WTC11 (cell line): ENCODE measurements around the gene DACT1. TPM values are rescaled to one million over a fixed set of nuclear protein-coding genes. Genes with fewer than 3 reads are reported as not detected.

Source experiments
- ATAC-seq: fragments of 200-7000 bp; cut with Tn5 transposase; 2 replicates; pipeline ENCODE4 v1.10.0; 2021; ENCODE audit warnings: mild to moderate bottlenecking, moderate library complexity
- CTCF ChIA-PET: fragments of 300-600 bp; sonication (Branson Sonifier 250); formaldehyde crosslinking; loops from one replicate; lab custom pipeline; 2021; ENCODE audit warnings: antibody characterized with exemption; lab: Charles Lee
- POLR2A ChIA-PET: fragments of 350-600 bp; sonication (Branson Sonifier 250); formaldehyde crosslinking; loops from one replicate; lab custom pipeline; 2021; ENCODE audit warnings: antibody characterized with exemption; lab: Charles Lee
- DNase-seq: peaks from one replicate; pipeline ENCODE4 v3.0.0; 2021; ENCODE audit warnings: low spot score
- H3K27ac Mint-ChIP-seq: 2 replicates; pipeline ENCODE4 v1.8.0; 2021; ENCODE audit warnings: mixed read lengths
- H3K27me3 Mint-ChIP-seq: 2 replicates; pipeline ENCODE4 v1.8.0; 2021; ENCODE audit warnings: low read depth, mild to moderate bottlenecking, moderate library complexity, mixed read lengths
- H3K36me3 Mint-ChIP-seq: 2 replicates; pipeline ENCODE4 v1.8.0; 2021; ENCODE audit warnings: mixed read lengths
- H3K4me1 Mint-ChIP-seq: 2 replicates; pipeline ENCODE4 v1.8.0; 2022; ENCODE audit warnings: mixed read lengths
- H3K4me3 Mint-ChIP-seq: 2 replicates; pipeline ENCODE4 v1.8.0; 2021; ENCODE audit warnings: mild to moderate bottlenecking, moderate library complexity, mixed read lengths
- H3K9me3 Mint-ChIP-seq: 2 replicates; pipeline ENCODE4 v1.8.0; 2021; ENCODE audit warnings: mixed read lengths
- ATF1 ChIP-seq: sonication (generic); formaldehyde crosslinking; IDR thresholded peaks from 2 replicates; pipeline ENCODE4 v1.8.1; 2023; ENCODE audit warnings: mild to moderate bottlenecking, moderate library complexity, missing genetic modification reagents
- ATF6 ChIP-seq: sonication (generic); formaldehyde crosslinking; IDR thresholded peaks from 2 replicates; pipeline ENCODE4 v1.8.1; 2023; ENCODE audit warnings: mild to moderate bottlenecking, missing genetic modification reagents
- CDX4 ChIP-seq: fragments of 250-450 bp; sonication (Bioruptor Pico); IDR thresholded peaks from 2 replicates; pipeline ENCODE4 v1.9.0; 2021; ENCODE audit warnings: moderate library complexity, mild to moderate bottlenecking, inconsistent platforms, borderline replicate concordance
- CREM ChIP-seq: sonication (generic); formaldehyde crosslinking; IDR thresholded peaks from 2 replicates; pipeline ENCODE4 v1.8.1; 2022; ENCODE audit warnings: mild to moderate bottlenecking, missing genetic modification reagents, moderate library complexity
- E2F5 ChIP-seq: sonication (generic); formaldehyde crosslinking; IDR thresholded peaks from 2 replicates; pipeline ENCODE4 v1.8.1; 2022; ENCODE audit warnings: mild to moderate bottlenecking, moderate library complexity, missing genetic modification reagents
- EMX1 ChIP-seq: fragments of 250-450 bp; sonication (Bioruptor Pico); IDR thresholded peaks from 2 replicates; pipeline ENCODE4 v1.8.0; 2021; ENCODE audit warnings: mild to moderate bottlenecking
- GTF2I ChIP-seq: fragments of 250-450 bp; sonication (Bioruptor Pico); conservative IDR thresholded peaks from 2 replicates; pipeline ENCODE4 v1.4.0; 2021; ENCODE audit warnings: mild to moderate bottlenecking
- HMGXB4 ChIP-seq: sonication (generic); formaldehyde crosslinking; IDR thresholded peaks from 2 replicates; pipeline ENCODE4 v1.8.1; 2023; ENCODE audit warnings: mild to moderate bottlenecking, moderate library complexity, missing genetic modification reagents
- IRF1 ChIP-seq: sonication (generic); formaldehyde crosslinking; IDR thresholded peaks from 2 replicates; pipeline ENCODE4 v1.8.0; 2023; ENCODE audit warnings: missing genetic modification reagents
- JUN ChIP-seq: sonication (generic); formaldehyde crosslinking; IDR thresholded peaks from 2 replicates; pipeline ENCODE4 v1.8.0; 2023; ENCODE audit warnings: mild to moderate bottlenecking, missing genetic modification reagents
- MAX ChIP-seq: sonication (generic); formaldehyde crosslinking; IDR thresholded peaks from 2 replicates; pipeline ENCODE4 v1.8.0; 2022; ENCODE audit warnings: mild to moderate bottlenecking, missing genetic modification reagents
- NFE2L1 ChIP-seq: sonication (generic); formaldehyde crosslinking; IDR thresholded peaks from 2 replicates; pipeline ENCODE4 v1.8.1; 2023; ENCODE audit warnings: missing genetic modification reagents
- PRRX2 ChIP-seq: fragments of 250-450 bp; sonication (Bioruptor Pico); IDR thresholded peaks from 2 replicates; pipeline ENCODE4 v1.8.0; 2021; ENCODE audit warnings: mild to moderate bottlenecking
- RORB ChIP-seq: fragments of 250-450 bp; sonication (Bioruptor Pico); IDR thresholded peaks from 2 replicates; pipeline ENCODE4 v1.9.0; 2021; ENCODE audit warnings: mild to moderate bottlenecking
- SMAD3 ChIP-seq: sonication (generic); formaldehyde crosslinking; IDR thresholded peaks from 2 replicates; pipeline ENCODE4 v1.8.0; 2022; ENCODE audit warnings: missing genetic modification reagents, mild to moderate bottlenecking, borderline replicate concordance
- TEAD1 ChIP-seq: sonication (generic); formaldehyde crosslinking; IDR thresholded peaks from 2 replicates; pipeline ENCODE4 v1.8.0; 2022; ENCODE audit warnings: mild to moderate bottlenecking, missing genetic modification reagents
- TEAD4 ChIP-seq: sonication (generic); formaldehyde crosslinking; IDR thresholded peaks from 2 replicates; pipeline ENCODE4 v1.8.0; 2022; ENCODE audit warnings: mild to moderate bottlenecking, missing genetic modification reagents
- USF2 ChIP-seq: sonication (generic); formaldehyde crosslinking; IDR thresholded peaks from 2 replicates; pipeline ENCODE4 v1.8.1; 2023; ENCODE audit warnings: mild to moderate bottlenecking, missing genetic modification reagents, moderate library complexity
- ZBTB21 ChIP-seq: sonication (generic); formaldehyde crosslinking; IDR thresholded peaks from 2 replicates; pipeline ENCODE4 v1.8.1; 2023; ENCODE audit warnings: mild to moderate bottlenecking, missing genetic modification reagents, borderline replicate concordance
- ZNF219 ChIP-seq: sonication (generic); formaldehyde crosslinking; IDR thresholded peaks from 2 replicates; pipeline ENCODE4 v1.8.0; 2023; ENCODE audit warnings: missing genetic modification reagents, mild to moderate bottlenecking, borderline replicate concordance
- ZNF423 ChIP-seq: fragments of 250-450 bp; sonication (Bioruptor Pico); IDR thresholded peaks from 2 replicates; pipeline ENCODE4 v2.1.2; 2022; ENCODE audit warnings: mild to moderate bottlenecking, moderate library complexity
- ZNF512 ChIP-seq: sonication (generic); formaldehyde crosslinking; IDR thresholded peaks from 2 replicates; pipeline ENCODE4 v1.8.1; 2022; ENCODE audit warnings: missing genetic modification reagents, borderline replicate concordance
- ZNF671 ChIP-seq: fragments of 250-450 bp; sonication (Bioruptor Pico); IDR thresholded peaks from 2 replicates; pipeline ENCODE4 v1.8.0; 2021; ENCODE audit warnings: mild to moderate bottlenecking
- total RNA-seq: library from RNA; stranded (reverse); gene quantifications from 3 replicates; pipeline ENCODE4 v1.2.3, GENCODE V29; 2021

Gene DACT1
- total RNA-seq, 1 experiment from 2014 or later: 21.2 TPM

- TF ChIP-seq SMAD3 (CRISPR knock-in tag): no peak
- no peak for TF ChIP-seq PRRX2
- no peak for TF ChIP-seq E2F5
- no peak for TF ChIP-seq HMGXB4 (CRISPR knock-in tag)
- no peak for TF ChIP-seq EMX1
- TF ChIP-seq CREM (CRISPR knock-in tag): no peak
- ATAC-seq (peak; percentile 39; the same call in 1 of the 2 replicates), DNase-seq (no peak)
- no peak overlapping the region for H3K27ac Mint-ChIP-seq
- CTCF ChIA-PET: no interaction called here
- no peak overlapping the region for H3K4me3 Mint-ChIP-seq
- POLR2A ChIA-PET: interaction anchor here (1.1 kb wide), 1 partner anchor 23 kb away, joined by 3 read pairs; no protein-coding TSS in a partner anchor
- no peaks in the 10 kb centered on the region for H3K36me3 Mint-ChIP-seq
- H3K27me3 Mint-ChIP-seq: peaks cover 42% of the 10 kb centered on the region
- no peaks in the 10 kb centered on the region for H3K9me3 Mint-ChIP-seq
- H3K4me1 Mint-ChIP-seq: peaks cover 22% of the 10 kb centered on the region
Measured at GRCh38 chr14:58598028-58598803, 39.5 kb upstream of the DACT1 start.

GRCh38 chr14:58598804-58599525 lies 38.8 kb upstream of the DACT1 start:
- ChIA-PET CTCF (no interaction called here), POLR2A (interaction anchor here (1.1 kb wide), 1 partner anchor 24 kb away, joined by 3 read pairs; no protein-coding TSS in a partner anchor)
- DNase-seq: no peak
- H3K4me3 Mint-ChIP-seq: no peak overlapping the region
- no peak for TF ChIP-seq IRF1 (CRISPR knock-in tag)
- no peak for TF ChIP-seq ZNF219
- no peak for TF ChIP-seq ZNF512 (CRISPR knock-in tag)
- no peak for TF ChIP-seq GTF2I (CRISPR knock-in tag)
- TF ChIP-seq ZNF423 (CRISPR knock-in tag): no peak
- no peak for TF ChIP-seq MAX (CRISPR knock-in tag)
- peaks cover 42% of the 10 kb centered on the region for H3K27me3 Mint-ChIP-seq
- ATAC-seq: no peak
- H3K4me1 Mint-ChIP-seq: peaks cover 22% of the 10 kb centered on the region
- H3K9me3 Mint-ChIP-seq: no peaks in the 10 kb centered on the region
- no peaks in the 10 kb centered on the region for H3K36me3 Mint-ChIP-seq
- H3K27ac Mint-ChIP-seq: no peak overlapping the region

- POLR2A ChIA-PET: no interaction called here
- CTCF ChIA-PET: no interaction called here
- Mint-ChIP-seq H3K9me3 (no peaks in the 10 kb centered on the region), H3K27ac (no peak overlapping the region), H3K36me3 (no peaks in the 10 kb centered on the region), H3K27me3 (peaks cover 42% of the 10 kb centered on the region), H3K4me3 (no peak overlapping the region), H3K4me1 (peaks cover 25% of the 10 kb centered on the region)
- DNase-seq: no peak
- no peak for ATAC-seq
- TF ChIP-seq USF2: no peak
- TF ChIP-seq CDX4 (CRISPR knock-in tag): no peak
- no peak for TF ChIP-seq RORB (CRISPR knock-in tag)
- TF ChIP-seq ZBTB21 (CRISPR knock-in tag): no peak
- TF ChIP-seq MAX (CRISPR knock-in tag): no peak
- TF ChIP-seq JUN (CRISPR knock-in tag): no peak
- no peak for TF ChIP-seq ZNF671 (CRISPR knock-in tag)
- TF ChIP-seq ATF6 (CRISPR knock-in tag): no peak
- no peak for TF ChIP-seq TEAD4
- TF ChIP-seq NFE2L1 (CRISPR knock-in tag): no peak
- no peak for TF ChIP-seq TEAD1
- no peak for TF ChIP-seq ATF1 (CRISPR knock-in tag)
Measured at GRCh38 chr14:58599707-58600106, 38.1 kb upstream of the DACT1 start.
